Brain microvascular endothelial cell (primary cell): ENCODE measurements around the gene AXL.
"Not testable (repeated sequence)": the region's sequence is repeated elsewhere in the genome, so short reads cannot be mapped to it uniquely, and the experiment has no call there.

ENCODE experiments used
- DNase-seq: peaks from one replicate; pipeline ENCODE4 v3.0.0-alpha.2; 2020
- H3K27ac ChIP-seq: fragments of 250-450 bp; sonication (Bioruptor Pico); 2 replicates; pipeline ENCODE4 v1.5.1; 2020; ENCODE audit warnings: mild to moderate bottlenecking, moderate library complexity
- H3K27me3 ChIP-seq: fragments of 250-450 bp; sonication (Bioruptor Pico); replicated peaks from 2 replicates; pipeline ENCODE4 v1.5.1; 2020; ENCODE audit warnings: mild to moderate bottlenecking
- H3K36me3 ChIP-seq: fragments of 250-450 bp; sonication (Bioruptor Pico); replicated peaks from 2 replicates; pipeline ENCODE4 v1.5.1; 2020; ENCODE audit warnings: mild to moderate bottlenecking
- H3K4me3 ChIP-seq: 2 replicates; pipeline ENCODE4 v1.5.1; 2011; ENCODE audit warnings: low read depth, mild to moderate bottlenecking, control low read depth, low read length, moderate library complexity
- in situ Hi-C: cut with HindIII; loops from 2 replicates; pipeline ENCODE4 v1.10.0; 2017; ENCODE audit warnings: low sequenced_read_pairs, low pct_ligation_motif_present
- TF ChIP-seq, protein P1 (sequence below): IDR thresholded peaks from 2 replicates; pipeline ENCODE4 v1.5.1; 2011; ENCODE audit warnings: low read depth, mild to moderate bottlenecking, moderate library complexity, low read length, control low read depth, inconsistent platforms; ENCODE audit errors: missing control alignments

AXL gene

DNA sequence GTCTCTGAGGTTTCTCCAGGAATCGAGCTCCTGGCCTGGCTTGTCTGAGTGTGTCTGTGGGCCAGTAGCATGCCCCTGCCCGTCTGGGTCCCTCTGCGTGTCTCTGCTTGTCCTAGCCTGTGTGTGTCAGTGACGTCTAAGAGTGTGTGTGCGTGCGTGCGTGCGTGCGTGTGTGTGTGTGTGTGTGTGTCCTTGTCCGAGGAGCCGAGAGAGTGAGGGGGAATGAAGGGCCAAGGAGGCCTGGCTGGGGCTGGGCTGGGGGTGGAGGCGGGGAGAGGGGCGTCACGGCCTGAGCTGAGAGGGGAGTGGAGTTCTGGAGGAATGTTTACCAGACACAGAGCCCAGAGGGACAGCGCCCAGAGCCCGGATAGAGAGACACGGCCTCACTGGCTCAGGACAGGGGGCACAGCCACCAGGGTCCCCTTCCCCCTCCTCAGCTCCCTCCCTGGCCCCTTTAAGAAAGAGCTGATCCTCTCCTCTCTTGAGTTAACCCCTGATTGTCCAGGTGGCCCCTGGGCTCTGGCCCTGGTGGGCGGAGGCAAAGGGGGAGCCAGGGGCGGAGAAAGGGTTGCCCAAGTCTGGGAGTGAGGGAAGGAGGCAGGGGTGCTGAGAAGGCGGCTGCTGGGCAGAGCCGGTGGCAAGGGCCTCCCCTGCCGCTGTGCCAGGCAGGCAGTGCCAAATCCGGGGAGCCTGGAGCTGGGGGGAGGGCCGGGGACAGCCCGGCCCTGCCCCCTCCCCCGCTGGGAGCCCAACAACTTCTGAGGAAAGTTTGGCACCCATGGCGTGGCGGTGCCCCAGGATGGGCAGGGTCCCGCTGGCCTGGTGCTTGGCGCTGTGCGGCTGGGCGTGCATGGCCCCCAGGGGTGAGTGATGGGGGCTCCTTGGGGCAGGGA is at the start of gene AXL:
TSS of gene AXL (plus strand) at position 609 of the 893 bp plus-strand sequence. CDS start at position 779, 170 bp downstream.
- H3K27ac ChIP-seq = peak within 1 kb of the TSS; percentile 70
- H3K36me3 ChIP-seq = peaks cover 19% of the 10 kb centered on the region
- no peaks in the 10 kb centered on the region for H3K27me3 ChIP-seq
- H3K4me3 ChIP-seq = peak within 1 kb of the TSS; percentile 80
- TF ChIP-seq, protein P1, sequence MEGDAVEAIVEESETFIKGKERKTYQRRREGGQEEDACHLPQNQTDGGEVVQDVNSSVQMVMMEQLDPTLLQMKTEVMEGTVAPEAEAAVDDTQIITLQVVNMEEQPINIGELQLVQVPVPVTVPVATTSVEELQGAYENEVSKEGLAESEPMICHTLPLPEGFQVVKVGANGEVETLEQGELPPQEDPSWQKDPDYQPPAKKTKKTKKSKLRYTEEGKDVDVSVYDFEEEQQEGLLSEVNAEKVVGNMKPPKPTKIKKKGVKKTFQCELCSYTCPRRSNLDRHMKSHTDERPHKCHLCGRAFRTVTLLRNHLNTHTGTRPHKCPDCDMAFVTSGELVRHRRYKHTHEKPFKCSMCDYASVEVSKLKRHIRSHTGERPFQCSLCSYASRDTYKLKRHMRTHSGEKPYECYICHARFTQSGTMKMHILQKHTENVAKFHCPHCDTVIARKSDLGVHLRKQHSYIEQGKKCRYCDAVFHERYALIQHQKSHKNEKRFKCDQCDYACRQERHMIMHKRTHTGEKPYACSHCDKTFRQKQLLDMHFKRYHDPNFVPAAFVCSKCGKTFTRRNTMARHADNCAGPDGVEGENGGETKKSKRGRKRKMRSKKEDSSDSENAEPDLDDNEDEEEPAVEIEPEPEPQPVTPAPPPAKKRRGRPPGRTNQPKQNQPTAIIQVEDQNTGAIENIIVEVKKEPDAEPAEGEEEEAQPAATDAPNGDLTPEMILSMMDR = no peak
- in situ Hi-C loops = no loop called here
- DNase-seq = peak; percentile 83

DNA sequence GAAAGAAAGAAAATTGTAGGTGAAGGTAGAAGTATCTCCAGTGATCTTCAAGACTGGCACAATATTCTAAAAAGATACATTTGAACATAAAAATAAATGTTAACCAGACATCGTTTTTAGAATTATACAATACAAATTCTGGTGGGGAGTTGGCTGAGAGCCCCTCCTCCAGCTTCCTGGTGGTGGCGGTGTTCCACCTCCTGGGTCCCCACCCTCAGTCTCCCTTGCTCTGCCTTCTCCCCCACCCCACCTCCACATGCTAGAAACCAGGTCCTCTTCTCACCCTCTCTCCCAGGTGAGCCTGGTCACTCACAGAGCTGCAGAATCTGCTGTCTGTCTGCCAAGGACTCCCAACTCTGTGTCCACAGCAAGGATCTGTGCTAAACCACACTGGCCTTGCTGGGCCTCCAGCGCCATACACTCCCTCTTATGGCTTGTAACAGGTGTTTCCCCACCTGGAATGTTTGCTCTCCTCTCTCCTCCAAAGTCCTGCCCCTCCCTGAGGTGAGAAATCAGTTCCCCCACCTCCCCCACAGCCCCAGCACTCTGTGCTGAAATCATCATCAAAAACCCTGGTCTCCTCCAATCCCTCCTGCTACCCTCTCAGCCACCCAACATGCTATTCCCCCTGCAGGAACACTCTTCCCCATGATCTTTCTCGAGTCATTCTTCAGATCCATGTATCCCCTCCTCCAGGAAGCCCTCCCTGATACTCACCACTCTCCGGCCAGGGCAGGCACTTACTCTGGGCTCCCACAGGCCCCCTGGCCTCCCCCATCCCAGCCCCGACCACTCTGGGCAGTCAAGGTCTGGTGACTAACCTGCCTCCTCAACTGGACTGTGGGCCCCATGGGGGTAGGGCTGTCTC is 46.5 kb upstream of the AXL start:
- TF ChIP-seq, protein P1 = no peak
- Histone ChIP-seq H3K36me3 (no peaks in the 10 kb centered on the region), H3K27me3 (no peaks in the 10 kb centered on the region), H3K4me3 (no peak overlapping the region), H3K27ac (no peak overlapping the region)
- DNase-seq = no peak
- in situ Hi-C loops = no loop called here

DNA sequence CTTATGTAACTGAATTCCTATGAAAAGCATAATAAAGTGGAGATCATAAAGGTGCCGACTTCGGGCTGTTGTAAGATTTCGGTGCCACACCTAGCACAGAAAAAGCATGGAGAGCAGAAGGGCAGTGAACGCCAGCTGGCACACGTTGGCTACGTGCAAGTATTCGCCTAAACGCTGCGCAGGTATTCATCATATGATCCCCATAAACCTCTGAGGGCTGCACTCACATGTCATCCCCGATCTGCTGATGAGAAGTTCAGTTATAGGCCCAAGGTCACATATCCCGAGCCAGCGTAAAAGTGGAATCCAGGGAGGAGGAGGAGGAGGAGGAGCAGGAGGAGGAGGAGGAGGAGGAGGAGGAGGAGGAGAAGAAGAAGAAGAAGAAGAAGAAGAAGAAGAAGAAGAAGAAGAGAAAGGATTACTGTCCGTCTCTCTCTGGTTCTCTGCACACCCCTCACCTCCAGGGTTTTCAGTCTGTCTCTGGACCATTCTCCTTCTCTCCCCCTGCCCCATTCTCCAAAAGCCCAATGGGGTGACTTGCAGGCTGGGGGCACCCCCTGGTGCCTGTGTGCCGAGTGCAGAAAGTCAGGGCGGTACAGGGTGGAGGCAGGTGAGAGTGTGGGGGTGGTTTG is 44.6 kb upstream of the AXL start:
- H3K4me3 ChIP-seq = no peak overlapping the region
- no peaks in the 10 kb centered on the region for H3K27me3 ChIP-seq
- no peaks in the 10 kb centered on the region for H3K36me3 ChIP-seq
- DNase-seq = no peak
- in situ Hi-C loops = no loop called here
- TF ChIP-seq, protein P1 = no peak
- no peak overlapping the region for H3K27ac ChIP-seq

DNA sequence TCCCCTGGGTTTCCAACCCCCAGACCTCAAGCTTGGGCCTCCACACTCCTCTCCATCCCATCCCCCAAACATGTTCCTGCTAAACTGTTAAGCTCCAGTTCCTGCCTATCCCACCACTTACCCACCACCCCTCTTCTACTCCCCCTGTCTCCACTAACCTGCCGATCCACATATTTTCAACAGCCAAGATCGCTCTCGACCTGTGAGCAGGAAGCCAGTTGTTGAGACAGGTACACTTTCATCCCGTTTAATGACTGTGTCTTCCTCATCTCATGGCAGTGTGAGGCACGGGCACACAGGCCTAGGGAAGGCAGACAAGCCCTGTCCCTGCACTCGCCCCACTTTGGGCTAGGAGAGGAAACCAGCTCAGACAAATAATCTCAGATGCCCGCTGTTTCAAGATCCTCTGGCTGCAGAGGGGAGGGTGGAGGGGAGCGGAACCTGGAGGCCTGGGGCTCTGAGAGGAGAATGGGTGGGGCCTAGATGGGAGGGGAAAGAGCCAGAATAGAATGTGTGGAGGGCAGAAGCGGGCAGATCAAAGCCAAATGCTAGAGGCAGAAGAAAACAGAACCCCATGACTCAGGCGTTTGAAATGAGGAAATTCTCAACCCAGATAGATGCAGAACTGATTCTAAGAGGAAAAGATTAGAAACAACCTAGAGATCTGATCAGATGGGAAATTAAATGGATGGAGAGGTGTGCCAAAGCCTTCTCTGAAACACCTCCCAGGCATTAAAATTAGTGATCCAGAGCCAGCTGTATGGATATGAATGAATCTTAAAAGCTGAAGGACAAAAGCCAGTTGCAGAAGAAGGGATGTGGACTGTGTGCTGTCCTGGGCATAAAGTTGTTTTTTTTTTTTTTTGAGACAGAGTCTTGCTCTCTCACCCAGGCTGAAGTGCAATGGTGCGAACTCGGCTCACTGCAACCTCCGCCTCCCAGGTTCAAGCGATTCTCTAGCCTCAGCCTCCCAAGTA is 42.9 kb upstream of the AXL start:
- peak; percentile 69 for DNase-seq

DNA sequence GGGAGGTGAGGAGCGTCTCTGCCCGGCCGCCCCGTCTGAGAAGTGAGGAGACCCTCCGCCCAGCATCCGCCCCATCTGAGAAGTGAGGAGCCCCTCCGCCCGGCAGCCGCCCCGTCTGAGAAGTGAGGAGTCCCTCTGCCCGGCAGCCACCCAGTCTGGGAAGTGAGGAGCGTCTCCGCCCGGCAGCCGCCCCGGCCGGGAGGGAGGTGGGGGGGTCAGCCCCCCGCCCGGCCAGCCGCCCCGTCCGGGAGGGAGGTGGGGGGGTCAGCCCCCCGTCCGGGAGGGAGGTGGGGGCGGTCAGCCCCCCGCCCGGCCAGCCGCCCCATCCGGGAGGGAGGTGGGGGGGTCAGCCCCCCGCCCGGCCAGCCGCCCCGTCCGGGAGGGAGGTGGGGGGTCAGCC is 38.9 kb upstream of the AXL start:
- in situ Hi-C loops, H3K4me3 ChIP-seq, H3K27me3 ChIP-seq, H3K36me3 ChIP-seq, DNase-seq, H3K27ac ChIP-seq: not testable (repeated sequence)

More for the DNA sequence above, 42.9 kb upstream of the AXL start:
- Histone ChIP-seq H3K4me3 (no peak overlapping the region), H3K27me3 (no peaks in the 10 kb centered on the region), H3K27ac (no peak overlapping the region), H3K36me3 (no peaks in the 10 kb centered on the region)
- in situ Hi-C loops = no loop called here
- TF ChIP-seq, protein P1 = no peak
